ENCODE data around the gene JARID2.

Gene JARID2

GRCh38 chr6:15530411-15530810, 284.5 kb downstream of the JARID2 start:
- DNase-seq = no peak

GRCh38 chr6:15531973-15532372, 286.1 kb downstream of the JARID2 start:
- no peak for DNase-seq

- DNase-seq = no peak
These were observed 287.6 kb downstream of the JARID2 start for GRCh38 chr6:15533379-15534026.

GRCh38 chr6:15534974-15535373, 289.1 kb downstream of the JARID2 start:
- peak in 1 of 2 donors; percentile 75 for DNase-seq

- DNase-seq = no peak
These were observed 289.8 kb downstream of the JARID2 start for GRCh38 chr6:15535495-15536197.

GRCh38 chr6:15536198-15536955, 290.5 kb downstream of the JARID2 start:
- DNase-seq = no peak

- no peak for DNase-seq
These were observed 292.2 kb downstream of the JARID2 start for GRCh38 chr6:15538106-15538505.

- DNase-seq = no peak
These were observed 293.1 kb downstream of the JARID2 start for GRCh38 chr6:15538766-15539495.

GRCh38 chr6:15539722-15540270, 293.9 kb downstream of the JARID2 start:
- DNase-seq = no peak

GRCh38 chr6:15543332-15543917, 297.6 kb downstream of the JARID2 start:
- DNase-seq = peak in 1 of 2 donors; percentile 22

GRCh38 chr6:15544321-15544900, 298.5 kb downstream of the JARID2 start:
- no peak for DNase-seq

- no peak for DNase-seq
These were observed 300.7 kb downstream of the JARID2 start for GRCh38 chr6:15546591-15546990.

GRCh38 chr6:15547400-15547799, 301.5 kb downstream of the JARID2 start:
- no peak for DNase-seq

- DNase-seq = no peak
These were observed 303.5 kb downstream of the JARID2 start for GRCh38 chr6:15549371-15549770.

- no peak for DNase-seq
These were observed 304.8 kb downstream of the JARID2 start for GRCh38 chr6:15550546-15551123.

- DNase-seq = no peak
These were observed 305.4 kb downstream of the JARID2 start for GRCh38 chr6:15551262-15551661.

- DNase-seq = peak in 1 of 2 donors; percentile 35
These were observed 305.9 kb downstream of the JARID2 start for GRCh38 chr6:15551798-15552197.

GRCh38 chr6:15553031-15553430, 307.2 kb downstream of the JARID2 start:
- no peak for DNase-seq

GRCh38 chr6:15553736-15554294, 307.9 kb downstream of the JARID2 start:
- DNase-seq = no peak

- no peak for DNase-seq
These were observed 308.8 kb downstream of the JARID2 start for GRCh38 chr6:15554728-15555100.

Measured in bone marrow (tissue), 2 donors.